ENCODE data around the gene FOXD2.

FOXD2 gene

DNA sequence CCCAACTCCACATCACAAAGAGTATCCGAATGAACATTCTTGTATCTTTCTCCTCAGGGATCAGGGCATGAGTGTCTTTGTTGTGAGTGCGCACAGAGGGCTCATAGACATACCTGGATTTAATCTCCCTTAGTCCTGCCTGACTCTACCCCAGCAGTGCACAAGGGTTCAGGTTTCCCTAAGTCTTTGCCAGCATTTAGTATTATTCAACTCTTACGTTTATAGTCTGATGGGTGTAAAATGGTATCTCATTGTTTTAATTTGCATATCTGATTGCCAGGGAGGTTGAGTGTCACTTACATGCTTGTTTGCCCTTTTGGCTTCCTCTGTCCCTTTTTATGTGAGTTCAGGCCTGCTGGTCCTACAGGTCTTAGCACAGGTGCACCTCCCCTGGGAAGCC lies 49.5 kb downstream of the FOXD2 start:
- no peak for ATAC-seq (ENCODE audit: low read depth)

GRCh38 chr1:47487850-47488450 lies 50.1 kb downstream of the FOXD2 start:
- Histone ChIP-seq H3K4me3 (ENCODE audit: severe bottlenecking) (no peak overlapping the region), H3K36me3 (ENCODE audit: low read depth) (no peaks in the 10 kb centered on the region), H3K4me1 (ENCODE audit: insufficient read depth, poor library complexity, severe bottlenecking) (no peaks in the 10 kb centered on the region), H3K9me3 (ENCODE audit: severe bottlenecking) (no peaks in the 10 kb centered on the region), H3K27ac (ENCODE audit: poor library complexity, severe bottlenecking) (no peak overlapping the region), H3K27me3 (ENCODE audit: insufficient read depth, poor library complexity, severe bottlenecking) (no peaks in the 10 kb centered on the region)
- DNase-seq (ENCODE audit: low spot score) = no peak
- TF ChIP-seq, protein P1, sequence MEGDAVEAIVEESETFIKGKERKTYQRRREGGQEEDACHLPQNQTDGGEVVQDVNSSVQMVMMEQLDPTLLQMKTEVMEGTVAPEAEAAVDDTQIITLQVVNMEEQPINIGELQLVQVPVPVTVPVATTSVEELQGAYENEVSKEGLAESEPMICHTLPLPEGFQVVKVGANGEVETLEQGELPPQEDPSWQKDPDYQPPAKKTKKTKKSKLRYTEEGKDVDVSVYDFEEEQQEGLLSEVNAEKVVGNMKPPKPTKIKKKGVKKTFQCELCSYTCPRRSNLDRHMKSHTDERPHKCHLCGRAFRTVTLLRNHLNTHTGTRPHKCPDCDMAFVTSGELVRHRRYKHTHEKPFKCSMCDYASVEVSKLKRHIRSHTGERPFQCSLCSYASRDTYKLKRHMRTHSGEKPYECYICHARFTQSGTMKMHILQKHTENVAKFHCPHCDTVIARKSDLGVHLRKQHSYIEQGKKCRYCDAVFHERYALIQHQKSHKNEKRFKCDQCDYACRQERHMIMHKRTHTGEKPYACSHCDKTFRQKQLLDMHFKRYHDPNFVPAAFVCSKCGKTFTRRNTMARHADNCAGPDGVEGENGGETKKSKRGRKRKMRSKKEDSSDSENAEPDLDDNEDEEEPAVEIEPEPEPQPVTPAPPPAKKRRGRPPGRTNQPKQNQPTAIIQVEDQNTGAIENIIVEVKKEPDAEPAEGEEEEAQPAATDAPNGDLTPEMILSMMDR (IDR thresholded peaks at IDR 0.05; ENCODE audit: poor library complexity, severe bottlenecking) = no peak
- peak; percentile 72; the same call in 2 of the 3 replicates for ATAC-seq (ENCODE audit: low read depth)

More for the DNA sequence above, 49.5 kb downstream of the FOXD2 start:
- Histone ChIP-seq H3K27me3 (ENCODE audit: insufficient read depth, poor library complexity, severe bottlenecking) (no peaks in the 10 kb centered on the region), H3K4me1 (ENCODE audit: insufficient read depth, poor library complexity, severe bottlenecking) (no peaks in the 10 kb centered on the region), H3K9me3 (ENCODE audit: severe bottlenecking) (no peaks in the 10 kb centered on the region), H3K4me3 (ENCODE audit: severe bottlenecking) (no peak overlapping the region), H3K27ac (ENCODE audit: poor library complexity, severe bottlenecking) (no peak overlapping the region), H3K36me3 (ENCODE audit: low read depth) (no peaks in the 10 kb centered on the region)
- TF ChIP-seq, protein P1 (IDR thresholded peaks at IDR 0.05; ENCODE audit: poor library complexity, severe bottlenecking) = no peak
- no peak for DNase-seq (ENCODE audit: low spot score)
